Islet precursor cell (in vitro differentiated cells): Measurements from ENCODE around the gene VIPR2.
A peak's percentile ranks its signal among the peaks of the same experiment; 100 is the strongest.
"Not testable (repeated sequence)": the region's sequence is repeated elsewhere in the genome, so short reads cannot be mapped to it uniquely, and the experiment has no call there.

ENCODE experiments used
- DNase-seq: peaks from one replicate; pipeline ENCODE4 v3.0.0-alpha.2; 2018

VIPR2 gene

GRCh38 chr7:159103382-159104187, 41.1 kb downstream of the VIPR2 start:
- DNase-seq = no peak

- DNase-seq = no peak
Observed at GRCh38 chr7:159102681-159103381, 41.8 kb downstream of the VIPR2 start.

GRCh38 chr7:159101661-159102091, 43.0 kb downstream of the VIPR2 start:
- DNase-seq = peak; percentile 22

GRCh38 chr7:159101083-159101395, 43.6 kb downstream of the VIPR2 start:
- DNase-seq = not testable (repeated sequence)

GRCh38 chr7:159100281-159101082, 44.2 kb downstream of the VIPR2 start:
- DNase-seq = not testable (repeated sequence)

GRCh38 chr7:159099711-159100231, 44.9 kb downstream of the VIPR2 start:
- peak; percentile 43 for DNase-seq

- DNase-seq = peak; percentile 53
Observed at GRCh38 chr7:159098811-159099655, 45.6 kb downstream of the VIPR2 start.

- DNase-seq = peak; percentile 45
Observed at GRCh38 chr7:159098424-159098786, 46.3 kb downstream of the VIPR2 start.

- peak; percentile 47 for DNase-seq
Observed at GRCh38 chr7:159097661-159098423, 46.8 kb downstream of the VIPR2 start.

- no peak for DNase-seq
Observed at GRCh38 chr7:159096736-159097581, 47.7 kb downstream of the VIPR2 start.

GRCh38 chr7:159095979-159096411, 48.7 kb downstream of the VIPR2 start:
- peak; percentile 50 for DNase-seq

GRCh38 chr7:159094919-159095915, 49.5 kb downstream of the VIPR2 start:
- DNase-seq = no peak

- peak; percentile 39 for DNase-seq
Observed at GRCh38 chr7:159094023-159094740, 50.5 kb downstream of the VIPR2 start.

GRCh38 chr7:159093351-159093971, 51.2 kb downstream of the VIPR2 start:
- peak; percentile 47 for DNase-seq

- peak; percentile 34 for DNase-seq
Observed at GRCh38 chr7:159092701-159093121, 52.0 kb downstream of the VIPR2 start.

GRCh38 chr7:159091480-159092475, 52.9 kb downstream of the VIPR2 start:
- peak; percentile 41 for DNase-seq

GRCh38 chr7:159091041-159091440, 53.6 kb downstream of the VIPR2 start:
- DNase-seq = peak; percentile 42
